ENCODE measurements around the gene ZBTB42. TPM values are rescaled to one million over a fixed set of nuclear protein-coding genes. Genes with fewer than 3 reads are reported as not detected.

Gene ZBTB42
- total RNA-seq, 4 donors from 2014 or later = 2.4 to 20.8 (median 12.5) TPM

DNA sequence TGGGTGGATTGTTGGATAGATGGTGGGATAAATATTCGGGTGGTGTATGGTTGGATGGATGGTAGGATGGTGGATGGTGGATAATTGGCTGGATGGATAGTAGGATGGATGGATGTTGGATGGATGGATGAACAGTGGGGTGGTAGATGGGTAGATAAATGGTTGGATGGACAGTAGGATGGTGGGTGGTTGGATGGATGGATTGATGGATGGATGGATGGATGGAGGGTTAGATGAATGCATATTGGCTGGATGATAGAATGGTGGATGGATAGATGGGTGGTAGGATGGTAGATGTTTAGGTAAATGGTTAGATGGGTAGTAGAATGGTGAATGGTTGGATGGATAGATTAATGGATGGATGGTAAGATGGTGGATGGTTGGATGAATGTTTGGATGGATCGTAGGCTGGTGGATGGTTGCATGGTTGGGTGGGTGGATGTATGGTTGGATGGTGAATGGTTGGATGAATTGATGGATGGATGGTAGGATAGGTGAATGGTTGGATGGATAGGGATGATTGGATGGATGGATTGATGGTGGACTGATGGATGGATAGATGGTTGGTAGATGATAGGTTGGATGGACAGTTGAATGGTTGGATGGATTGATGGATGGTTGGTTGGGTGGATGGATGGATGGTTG, 23.6 kb downstream of the ZBTB42 start:
- peaks cover 0 to 18% of the 10 kb centered on the region in 2 donors for H3K4me1 ChIP-seq
- TF ChIP-seq POLR2A (IDR thresholded peaks at IDR 0.05) (no peak), CTCF (IDR thresholded peaks at IDR 0.05 in 4 of 5, conservative IDR thresholded peaks at IDR 0.05 in 1 of 5) (no peak)
- H3K4me3 ChIP-seq = no peak overlapping the region
- H3K9me3 ChIP-seq = no peaks in the 10 kb centered on the region
- in situ Hi-C loops (cut with MboI; ENCODE audit: low sequenced_read_pairs in 4 of 4) = loop anchor here in 3 of 4 donors (5.0 kb wide), 1 partner anchor 57 kb away; no protein-coding TSS in a partner anchor
- DNase-seq (no peak), ATAC-seq (no peak)
- peaks cover 0 to 4% (median 3%) of the 10 kb centered on the region in 3 donors for H3K27me3 ChIP-seq
- H3K36me3 ChIP-seq = no peaks in the 10 kb centered on the region
- H3K27ac ChIP-seq = no peak overlapping the region
- intact Hi-C loops (cut with DNase I; ENCODE audit: low total_unique reads) = no loop called here

DNA sequence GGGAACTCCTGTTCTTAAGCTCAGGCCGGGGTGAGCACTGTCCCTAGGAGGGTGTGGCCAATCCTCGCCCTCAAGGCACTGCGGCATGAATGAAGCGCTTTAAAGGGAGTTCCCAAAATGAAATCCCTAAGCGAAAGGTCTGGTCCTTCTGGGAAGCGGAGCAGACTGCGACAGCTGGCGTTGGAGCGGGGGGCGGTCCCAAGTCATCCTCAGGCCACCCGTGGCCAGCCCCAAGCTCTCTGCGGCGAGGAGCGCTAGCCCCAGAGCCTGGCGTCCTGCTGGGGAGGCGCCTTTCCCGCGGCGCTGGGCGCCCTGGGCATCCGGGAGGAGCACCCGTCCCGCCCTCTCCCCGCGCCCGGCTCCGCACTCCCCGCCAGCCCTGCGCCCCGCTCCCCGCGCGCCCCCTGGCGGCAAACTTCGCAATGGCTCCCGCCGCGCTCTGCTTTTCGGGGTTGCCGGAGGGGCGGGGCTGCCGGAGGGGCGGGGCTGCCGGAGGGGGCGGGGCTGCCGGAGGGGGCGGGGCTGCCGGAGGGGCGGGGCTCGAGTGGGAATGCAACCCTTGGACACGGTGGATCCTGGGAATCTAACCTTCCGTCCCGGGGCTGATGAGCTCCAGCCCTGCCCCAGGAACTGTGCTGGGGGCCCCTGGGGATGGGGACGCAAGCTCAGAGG, 25.4 kb downstream of the ZBTB42 start:
- in situ Hi-C loops (cut with MboI; ENCODE audit: low sequenced_read_pairs in 4 of 4) = no loop called here
- ATAC-seq (peak; percentile 94 to 95), DNase-seq (peak; percentile 71 to 81)
- TF ChIP-seq POLR2A (IDR thresholded peaks at IDR 0.05) (no peak), CTCF (IDR thresholded peaks at IDR 0.05 in 4 of 5, conservative IDR thresholded peaks at IDR 0.05 in 1 of 5) (peak; percentile 46 to 95 (median 87))
- Histone ChIP-seq H3K4me1 (peaks cover 0 to 18% of the 10 kb centered on the region in 2 donors), H3K9me3 (no peaks in the 10 kb centered on the region), H3K36me3 (no peaks in the 10 kb centered on the region), H3K27ac (peak overlapping the region in 1 of 4 donors; percentile 26), H3K4me3 (peak overlapping the region; percentile 56 to 76 (median 62)), H3K27me3 (peaks cover 0 to 4% (median 3%) of the 10 kb centered on the region in 3 donors)
- intact Hi-C loops (cut with DNase I; ENCODE audit: low total_unique reads) = loop anchor here (1.0 to 5.0 kb wide), 3 partner anchors 26 to 196 kb away; partner anchors contain the start of gene CDCA4

DNA sequence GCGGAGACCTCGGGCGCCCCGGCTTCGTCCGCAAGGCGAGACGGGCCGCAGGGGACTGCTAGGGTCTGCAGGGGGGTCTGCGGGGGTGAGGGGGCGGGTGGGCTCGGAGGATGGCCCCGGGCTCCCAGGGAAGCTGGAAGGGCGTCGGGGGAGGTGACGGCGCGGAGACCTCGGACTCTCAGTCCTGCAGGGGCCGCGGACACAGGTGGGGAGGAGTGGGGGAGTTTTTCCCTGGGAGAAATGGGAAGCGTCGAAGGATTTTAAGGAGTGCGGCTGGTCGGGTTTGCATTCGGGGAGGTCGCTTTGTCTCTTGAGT, 25.9 kb downstream of the ZBTB42 start:
- intact Hi-C loops (cut with DNase I; ENCODE audit: low total_unique reads) = loop anchor here (1.0 to 5.0 kb wide), 3 partner anchors 27 to 195 kb away; partner anchors contain the start of gene CDCA4
- peak overlapping the region; percentile 56 to 69 (median 62) for H3K4me3 ChIP-seq
- peaks cover 0 to 18% of the 10 kb centered on the region in 2 donors for H3K4me1 ChIP-seq
- no peak for DNase-seq
- in situ Hi-C loops (cut with MboI; ENCODE audit: low sequenced_read_pairs in 4 of 4) = no loop called here
- peaks cover 0 to 4% (median 3%) of the 10 kb centered on the region in 3 donors for H3K27me3 ChIP-seq
- H3K27ac ChIP-seq = no peak overlapping the region
- no peak for ATAC-seq
- no peak for TF ChIP-seq CTCF (IDR thresholded peaks at IDR 0.05 in 4 of 5, conservative IDR thresholded peaks at IDR 0.05 in 1 of 5)
- TF ChIP-seq POLR2A (IDR thresholded peaks at IDR 0.05) = no peak
- no peaks in the 10 kb centered on the region for H3K9me3 ChIP-seq
- H3K36me3 ChIP-seq = no peaks in the 10 kb centered on the region

DNA sequence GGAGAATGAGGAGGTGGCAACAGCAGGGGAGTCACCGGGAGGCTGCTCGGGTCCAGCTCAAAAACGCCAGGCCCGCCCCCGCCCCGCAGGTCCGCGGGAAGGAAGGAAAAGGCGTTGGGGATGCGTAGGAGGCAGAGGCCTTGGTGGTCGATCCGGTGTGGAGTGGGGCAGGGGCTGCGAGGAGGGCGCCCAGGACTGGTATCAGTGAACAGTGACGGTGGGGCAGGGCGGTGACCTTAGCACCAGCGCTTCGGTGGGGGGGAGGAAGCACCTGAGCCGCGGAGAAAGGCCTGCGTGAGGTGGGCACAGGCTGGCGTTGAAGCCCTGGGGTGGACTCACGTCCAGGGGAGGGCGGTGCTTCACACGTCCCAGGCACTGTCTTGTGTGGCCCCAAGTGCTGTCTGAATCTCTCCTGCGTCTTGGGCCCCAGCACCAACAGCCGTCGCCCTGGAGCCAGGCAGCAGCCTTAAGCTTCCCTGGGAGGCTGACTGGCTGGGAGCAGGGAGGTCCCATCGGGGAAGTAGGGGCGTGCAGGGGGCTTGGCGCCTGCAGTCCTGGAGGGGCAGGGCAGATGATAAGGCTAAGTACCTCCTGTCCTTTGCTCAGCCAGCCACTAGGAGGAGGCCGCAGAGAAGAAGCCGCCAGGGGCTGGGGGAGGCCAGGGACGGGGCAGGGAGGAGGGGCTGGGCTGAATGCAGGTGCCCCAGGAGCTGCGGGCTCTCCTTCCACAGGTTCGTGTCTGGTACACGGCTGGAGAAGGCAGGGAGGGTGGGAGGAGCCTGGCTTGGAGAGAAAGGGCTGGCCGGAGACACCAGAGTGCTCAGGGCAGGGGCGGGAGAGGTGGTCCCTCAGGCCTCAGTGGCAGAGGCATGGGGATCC, 26.5 kb downstream of the ZBTB42 start:
- ATAC-seq (no peak), DNase-seq (no peak)
- Histone ChIP-seq H3K4me1 (peaks cover 0 to 18% of the 10 kb centered on the region in 2 donors), H3K27me3 (peaks cover 0 to 4% (median 3%) of the 10 kb centered on the region in 3 donors), H3K9me3 (no peaks in the 10 kb centered on the region), H3K27ac (no peak overlapping the region), H3K36me3 (no peaks in the 10 kb centered on the region), H3K4me3 (peak overlapping the region; percentile 56 to 69 (median 62))
- TF ChIP-seq POLR2A (IDR thresholded peaks at IDR 0.05) (no peak), CTCF (IDR thresholded peaks at IDR 0.05 in 4 of 5, conservative IDR thresholded peaks at IDR 0.05 in 1 of 5) (peak in 2 of 5 experiments; percentile 21 to 24)
- in situ Hi-C loops (cut with MboI; ENCODE audit: low sequenced_read_pairs in 4 of 4) (no loop called here), intact Hi-C loops (cut with DNase I; ENCODE audit: low total_unique reads) (loop anchor here (5.0 kb wide), 1 partner anchor 195 kb away; the partner anchor contains the start of gene CDCA4)
